Nephron (organoid): ENCODE measurements around the gene PTTG2.
A peak's percentile ranks its signal among the peaks of the same experiment; 100 is the strongest.

Source experiments
- H3K27ac Mint-ChIP-seq, 3 experiments: 2 replicates each; pipeline ENCODE4 v1.8.0; 2020; ENCODE audit warnings: mixed read lengths in 3 of 3, mild to moderate bottlenecking in 2 of 3, moderate library complexity in 1 of 3
- H3K27me3 Mint-ChIP-seq: 2 replicates; pipeline ENCODE4 v1.8.0; 2021; ENCODE audit warnings: low read depth, mild to moderate bottlenecking, moderate library complexity, mixed read lengths
- H3K36me3 Mint-ChIP-seq: 2 replicates; pipeline ENCODE4 v1.8.0; 2020; ENCODE audit warnings: low read depth, mixed read lengths
- H3K4me1 Mint-ChIP-seq: 2 replicates; pipeline ENCODE4 v1.8.0; 2020; ENCODE audit warnings: mixed read lengths
- H3K4me3 Mint-ChIP-seq, 3 experiments: 2 replicates each; pipeline ENCODE4 v1.8.0; 2020; ENCODE audit warnings: mild to moderate bottlenecking in 3 of 3, mixed read lengths in 3 of 3, moderate library complexity in 2 of 3
- H3K9me3 Mint-ChIP-seq: 2 replicates; pipeline ENCODE4 v1.8.0; 2020; ENCODE audit warnings: mixed read lengths
- CTCF ChIP-seq, 3 experiments: fragments of 200-600 bp; sonication (generic); IDR thresholded peaks; one replicate each; pipeline ENCODE4 v1.5.0; 2021; ENCODE audit warnings: antibody characterized with exemption in 3 of 3; ENCODE audit not compliant: unreplicated experiment in 3 of 3

Gene PTTG2

GRCh38 chr4:37990731-37991245 is 30.6 kb downstream of the PTTG2 start:
- TF ChIP-seq CTCF (IDR thresholded peaks at IDR 0.05; ENCODE audit: unreplicated experiment in 3 of 3), result no peak
- Mint-ChIP-seq H3K9me3 (no peaks in the 10 kb centered on the region), H3K4me3 (no peak overlapping the region), H3K27me3 (no peaks in the 10 kb centered on the region), H3K4me1 (peaks cover 61% of the 10 kb centered on the region), H3K27ac (peak overlapping the region; percentile 81 to 95 (median 88)), H3K36me3 (no peaks in the 10 kb centered on the region)

GRCh38 chr4:37991623-37992410 is 31.6 kb downstream of the PTTG2 start:
- Mint-ChIP-seq H3K4me1 (peaks cover 67% of the 10 kb centered on the region), H3K9me3 (no peaks in the 10 kb centered on the region), H3K36me3 (no peaks in the 10 kb centered on the region), H3K27me3 (no peaks in the 10 kb centered on the region), H3K4me3 (peak overlapping the region in 1 of 3 experiments; percentile 3), H3K27ac (peak overlapping the region; percentile 81 to 95 (median 88))
- TF ChIP-seq CTCF (IDR thresholded peaks at IDR 0.05; ENCODE audit: unreplicated experiment in 3 of 3), result no peak

GRCh38 chr4:37993806-37994205 is 33.6 kb downstream of the PTTG2 start:
- H3K9me3 Mint-ChIP-seq, result no peaks in the 10 kb centered on the region

GRCh38 chr4:37994569-37994968 is 34.4 kb downstream of the PTTG2 start:
- H3K4me1 Mint-ChIP-seq, result peaks cover 73% of the 10 kb centered on the region
- H3K36me3 Mint-ChIP-seq, result no peaks in the 10 kb centered on the region
- H3K4me3 Mint-ChIP-seq, result no peak overlapping the region
- H3K9me3 Mint-ChIP-seq, result no peaks in the 10 kb centered on the region
- no peak for TF ChIP-seq CTCF (IDR thresholded peaks at IDR 0.05; ENCODE audit: unreplicated experiment in 3 of 3)
- peak overlapping the region; percentile 49 to 86 (median 56) for H3K27ac Mint-ChIP-seq
- no peaks in the 10 kb centered on the region for H3K27me3 Mint-ChIP-seq

More at GRCh38 chr4:37993806-37994205, 33.6 kb downstream of the PTTG2 start:
- Mint-ChIP-seq H3K36me3 (no peaks in the 10 kb centered on the region), H3K4me3 (no peak overlapping the region), H3K27ac (peak overlapping the region in 1 of 3 experiments; percentile 49), H3K27me3 (no peaks in the 10 kb centered on the region), H3K4me1 (peaks cover 73% of the 10 kb centered on the region)
- no peak for TF ChIP-seq CTCF (IDR thresholded peaks at IDR 0.05; ENCODE audit: unreplicated experiment in 3 of 3)

GRCh38 chr4:37995299-37995821 is 35.2 kb downstream of the PTTG2 start:
- no peaks in the 10 kb centered on the region for H3K27me3 Mint-ChIP-seq
- H3K27ac Mint-ChIP-seq, result peak overlapping the region; percentile 49 to 86 (median 56)
- no peaks in the 10 kb centered on the region for H3K9me3 Mint-ChIP-seq
- no peaks in the 10 kb centered on the region for H3K36me3 Mint-ChIP-seq
- H3K4me3 Mint-ChIP-seq, result no peak overlapping the region
- no peak for TF ChIP-seq CTCF (IDR thresholded peaks at IDR 0.05; ENCODE audit: unreplicated experiment in 3 of 3)
- H3K4me1 Mint-ChIP-seq, result peaks cover 74% of the 10 kb centered on the region
